ENCODE data around the gene LDLRAD3. TPM values are rescaled to one million over a fixed set of nuclear protein-coding genes. Genes with fewer than 3 reads are reported as not detected.

The LDLRAD3 gene
- total RNA-seq, 1 experiment from 2014 or later = 3.3 TPM

DNA sequence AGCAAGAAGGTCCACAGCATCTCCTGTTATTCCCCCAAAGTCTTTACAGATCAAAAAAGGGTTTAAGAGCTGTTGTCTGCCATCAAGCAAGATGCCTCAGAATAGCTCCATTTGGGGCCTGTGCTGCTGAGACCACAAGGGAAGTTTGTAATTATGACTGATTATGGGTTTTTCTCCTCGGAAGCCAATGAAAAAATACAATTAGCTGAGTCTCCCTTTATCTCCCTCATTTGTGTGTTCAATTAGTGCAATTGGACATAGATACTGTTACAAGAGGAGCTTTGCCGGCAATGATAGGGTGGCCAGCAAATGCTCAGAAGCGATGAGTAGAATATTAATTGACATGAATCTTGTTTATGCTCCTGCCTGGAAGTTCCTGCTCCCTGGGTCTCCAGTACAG lies 261.7 kb downstream of the LDLRAD3 start:
- DNase-seq (ENCODE audit: low spot score) = no peak

DNA sequence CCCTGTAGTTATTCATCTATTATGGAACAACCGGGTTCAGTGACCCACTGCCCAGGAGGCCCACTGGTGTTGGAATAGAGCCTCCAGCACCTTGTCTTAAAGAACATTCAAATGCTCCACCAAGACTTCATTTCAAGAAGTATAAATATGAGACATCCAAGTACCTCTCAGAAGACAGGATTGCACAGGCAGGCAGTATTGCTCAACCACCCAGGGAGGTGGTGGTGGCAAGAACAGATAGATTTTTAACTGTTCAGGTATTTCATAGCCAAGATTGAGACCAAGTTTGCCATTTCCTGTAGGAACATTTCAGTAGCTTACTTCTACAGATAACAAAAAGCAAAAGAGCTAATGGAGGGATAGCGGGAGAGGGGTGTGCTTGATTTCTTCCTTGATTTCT lies 266.7 kb downstream of the LDLRAD3 start:
- DNase-seq (ENCODE audit: low spot score) = no peak

DNA sequence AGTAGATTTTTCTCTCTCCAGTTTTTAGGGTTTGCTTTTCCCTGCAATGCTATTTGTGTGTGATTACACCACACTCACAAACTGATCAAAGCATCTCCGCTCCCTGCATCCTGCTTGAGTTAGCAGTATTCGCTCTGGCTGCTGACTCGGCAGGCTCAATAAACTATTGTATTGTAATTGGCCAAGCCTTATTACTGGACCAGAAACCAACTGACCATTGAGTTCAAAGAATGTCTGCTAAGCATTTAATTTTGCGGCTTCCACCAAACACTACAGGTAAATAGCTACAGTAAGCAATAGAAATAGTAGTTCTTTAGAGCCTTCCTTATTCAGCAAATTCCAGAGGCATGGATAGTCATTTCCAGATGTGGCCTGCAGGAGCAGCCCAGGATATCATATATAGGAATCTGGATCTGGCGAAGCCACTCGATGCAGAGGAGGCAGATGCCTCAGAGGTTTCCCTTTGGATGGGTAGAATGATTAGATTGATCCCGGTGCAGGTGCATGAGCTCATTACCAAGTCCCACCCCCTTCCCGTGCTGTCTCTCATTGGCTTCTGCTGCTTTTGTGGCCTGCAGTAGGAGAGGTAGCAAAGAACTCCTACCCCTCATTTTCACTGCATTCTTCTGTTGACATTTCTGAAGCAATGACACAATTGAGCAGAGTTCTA lies 268.0 kb downstream of the LDLRAD3 start:
- DNase-seq (ENCODE audit: low spot score) = no peak

DNA sequence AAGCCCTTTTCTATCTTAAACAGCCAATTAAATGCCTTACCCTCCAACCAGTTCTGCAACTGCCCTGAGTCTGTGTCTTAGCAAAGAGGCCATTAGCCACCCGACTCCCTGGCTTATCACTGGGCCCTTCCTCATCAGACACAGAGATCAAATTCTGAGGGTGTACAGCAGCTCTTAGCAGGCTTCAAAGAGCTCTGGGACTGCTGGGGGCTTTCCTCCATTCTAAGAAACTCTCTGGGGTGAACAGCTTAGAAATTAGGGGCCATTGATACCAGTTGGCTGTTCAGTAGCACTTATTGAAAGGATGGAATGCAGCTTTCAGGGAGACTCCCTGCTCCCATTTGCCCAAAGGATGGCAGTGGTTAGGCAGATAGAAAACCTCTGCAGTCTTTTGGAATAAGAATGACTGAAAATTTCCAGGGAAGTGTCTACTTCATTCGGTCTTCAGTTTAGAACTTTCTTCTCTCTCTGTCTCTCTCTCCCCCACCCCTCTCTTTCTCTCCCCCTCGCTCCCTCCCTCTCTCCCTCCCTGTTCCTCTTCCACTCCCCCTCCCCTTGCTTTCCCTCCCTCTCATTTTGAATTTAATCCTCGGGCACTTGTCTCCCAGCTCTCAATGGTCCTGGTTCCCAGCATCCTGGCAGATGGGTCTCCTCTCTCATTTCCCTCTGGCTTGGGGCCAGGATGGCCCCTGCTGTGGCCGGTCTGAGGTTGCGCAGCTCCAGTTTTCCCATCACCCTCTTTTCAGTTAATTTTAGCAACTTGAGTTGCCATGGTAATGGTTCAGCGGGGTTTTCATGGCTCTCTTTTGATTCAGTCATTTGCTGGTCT lies 268.9 kb downstream of the LDLRAD3 start:
- DNase-seq (ENCODE audit: low spot score) = no peak

DNA sequence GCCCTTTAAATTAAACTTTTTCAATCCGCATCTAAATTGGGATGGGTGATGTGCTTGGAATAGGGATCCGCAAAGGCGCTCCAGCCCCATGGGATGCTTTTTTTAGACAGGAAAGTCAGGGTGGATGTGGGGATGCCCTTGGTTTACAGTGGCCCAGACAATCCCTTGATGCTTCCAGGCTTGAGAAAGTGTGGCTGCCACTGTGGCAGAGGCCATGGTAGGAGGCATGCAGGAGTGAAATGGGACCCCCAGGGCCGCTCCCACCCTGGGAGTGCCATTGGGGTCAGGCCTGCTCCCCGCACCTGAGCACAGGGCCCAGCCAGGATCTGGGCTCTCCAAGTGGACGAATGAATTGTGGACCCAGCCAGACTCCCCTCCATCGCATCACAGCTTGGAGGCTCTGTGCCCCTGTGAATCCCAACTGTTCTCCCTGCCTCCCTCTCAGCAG lies 269.6 kb downstream of the LDLRAD3 start:
- DNase-seq (ENCODE audit: low spot score) = no peak

DNA sequence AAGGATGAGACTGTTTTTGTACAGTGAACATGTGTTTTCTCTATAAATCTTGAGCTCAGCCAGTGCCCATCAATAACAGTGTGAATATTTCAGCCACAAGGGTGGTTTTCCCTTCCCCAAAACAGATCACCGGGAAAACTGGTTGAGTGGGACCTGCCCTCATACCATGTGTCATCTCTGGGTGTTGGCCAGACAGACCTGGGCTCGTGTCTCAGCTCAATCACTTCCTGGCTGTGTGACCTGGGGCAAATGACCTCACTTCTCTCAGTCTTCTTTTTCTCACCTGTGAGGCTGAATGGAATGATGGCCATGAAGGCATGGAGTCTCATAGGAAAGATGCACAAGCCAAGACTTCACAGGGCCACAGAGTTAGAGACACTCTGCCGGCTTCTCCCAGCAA lies 270.6 kb downstream of the LDLRAD3 start:
- DNase-seq (ENCODE audit: low spot score) = no peak

DNA sequence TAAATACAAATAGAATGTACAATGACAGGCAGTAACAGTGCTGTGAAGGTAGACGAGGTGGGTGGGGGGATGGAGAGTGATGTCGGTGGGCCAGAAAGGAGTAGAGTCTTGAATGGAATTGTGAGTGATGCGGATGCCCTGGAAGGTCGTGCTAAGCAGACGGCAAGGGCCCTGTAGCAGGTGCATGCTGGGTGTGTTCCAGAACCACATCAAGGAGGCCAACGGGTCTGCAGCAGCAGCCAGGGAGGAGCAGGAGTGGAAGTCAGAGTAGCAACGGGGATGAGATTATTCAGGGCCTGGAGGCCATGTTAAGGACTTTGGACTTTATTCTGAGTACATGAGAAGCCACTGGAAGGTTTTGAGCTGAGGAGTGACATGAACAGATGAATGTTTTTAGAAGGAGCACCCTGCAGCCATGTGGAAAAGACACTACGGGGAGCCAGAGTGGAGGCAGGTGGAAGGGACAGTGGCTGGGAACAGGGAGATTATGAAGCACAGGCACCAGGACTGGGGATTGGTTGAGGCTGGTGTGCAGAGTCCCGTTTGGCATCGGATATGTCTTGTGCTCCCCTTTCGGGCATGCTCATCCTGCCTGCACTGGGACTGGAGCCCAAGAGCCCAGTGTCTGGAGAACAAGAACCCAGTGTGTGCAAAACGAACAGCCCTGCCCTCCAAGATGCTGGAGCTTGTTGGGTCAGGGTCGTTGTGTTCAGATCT lies 271.3 kb downstream of the LDLRAD3 start:
- DNase-seq (ENCODE audit: low spot score) = no peak

DNA sequence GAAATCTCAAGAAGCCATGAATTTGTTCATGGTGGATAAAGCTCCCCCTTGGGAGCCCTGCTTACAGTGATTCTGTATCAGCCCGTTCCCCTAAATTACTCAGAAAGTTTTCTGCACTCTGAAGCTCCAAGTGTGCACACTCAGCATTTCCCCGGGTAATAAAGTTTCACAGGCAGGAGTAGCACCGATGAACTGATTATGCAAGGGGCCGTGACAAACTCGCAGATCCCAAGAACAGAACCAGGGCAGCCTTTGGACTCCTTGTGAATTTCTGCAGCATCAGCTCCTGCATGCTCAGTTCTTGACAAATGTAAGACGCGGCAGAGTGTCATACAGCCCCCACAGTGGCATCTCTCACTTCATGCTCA lies 271.8 kb downstream of the LDLRAD3 start:
- DNase-seq (ENCODE audit: low spot score) = no peak

DNA sequence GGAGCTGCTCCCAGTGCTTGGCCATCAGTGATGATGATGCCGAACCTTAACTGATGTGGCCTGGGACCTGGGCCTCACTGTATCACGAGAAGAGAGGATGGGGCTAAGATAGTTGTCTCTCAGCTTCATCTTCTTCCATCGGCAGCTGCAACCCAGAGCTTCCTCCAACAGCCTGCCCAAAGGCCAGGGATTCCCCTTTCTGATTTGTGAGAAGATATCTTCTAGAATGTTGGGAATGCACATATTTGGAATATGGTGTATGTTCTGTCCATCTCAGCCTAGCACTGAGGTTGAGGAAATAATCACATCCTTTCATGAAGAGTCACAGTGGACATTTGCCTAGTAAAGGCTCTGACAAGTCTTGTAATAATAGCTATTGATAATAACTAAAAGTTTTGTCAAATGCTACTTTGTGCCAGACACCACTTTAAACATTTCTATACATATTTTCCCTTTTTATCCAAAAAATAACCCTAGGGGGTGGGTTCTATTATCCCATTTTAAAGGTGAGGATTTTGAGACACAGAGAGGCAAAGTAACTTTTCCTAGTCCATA lies 272.3 kb downstream of the LDLRAD3 start:
- DNase-seq (ENCODE audit: low spot score) = no peak

DNA sequence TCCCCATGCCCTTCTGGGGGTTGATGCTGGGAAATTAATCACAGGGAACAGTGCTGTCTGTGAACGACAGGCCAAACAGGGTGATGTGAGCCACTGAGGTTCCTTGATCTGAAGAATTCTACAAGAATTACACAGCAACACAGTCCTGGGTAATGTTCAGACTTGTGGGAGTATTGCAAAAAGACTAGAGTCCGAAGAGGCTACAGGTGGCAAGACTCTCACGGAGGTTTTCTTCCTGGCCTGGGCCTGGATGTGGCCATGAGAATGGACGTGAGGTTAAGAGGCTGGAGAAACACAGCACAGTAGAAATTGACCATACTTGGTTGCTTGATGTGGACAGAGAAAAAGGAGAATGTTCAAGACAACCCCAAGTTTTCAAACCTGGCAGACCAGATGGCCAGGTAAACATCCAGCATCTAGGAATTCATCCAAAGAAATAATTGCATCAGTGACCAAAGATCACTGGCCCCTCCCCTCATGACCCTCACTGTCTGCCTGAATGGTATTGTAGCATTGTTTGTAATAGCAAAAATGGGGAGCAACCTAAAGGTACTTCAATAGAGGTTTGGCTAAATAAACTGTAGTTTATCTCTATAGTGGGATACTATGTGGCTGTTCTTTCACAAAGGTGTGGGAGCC lies 274.5 kb downstream of the LDLRAD3 start:
- DNase-seq (ENCODE audit: low spot score) = no peak

DNA sequence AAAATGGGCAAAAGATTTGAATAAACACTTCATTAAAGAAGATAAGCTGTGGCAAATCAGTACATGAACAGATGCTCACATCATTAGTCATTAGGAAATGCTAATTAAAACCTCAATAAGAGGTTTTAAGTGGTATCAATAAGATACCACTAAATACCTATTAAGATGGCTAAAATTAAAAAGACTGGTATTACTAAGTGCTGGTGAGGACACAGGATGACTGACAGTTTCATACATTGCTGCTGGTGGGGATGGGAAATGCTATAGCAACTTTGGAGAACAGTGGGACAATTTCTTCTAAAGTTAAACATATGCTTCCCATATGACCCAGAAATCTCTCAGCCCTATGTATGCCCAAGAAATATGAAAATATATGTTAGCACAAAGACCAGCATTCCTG lies 276.1 kb downstream of the LDLRAD3 start:
- DNase-seq (ENCODE audit: low spot score) = no peak

DNA sequence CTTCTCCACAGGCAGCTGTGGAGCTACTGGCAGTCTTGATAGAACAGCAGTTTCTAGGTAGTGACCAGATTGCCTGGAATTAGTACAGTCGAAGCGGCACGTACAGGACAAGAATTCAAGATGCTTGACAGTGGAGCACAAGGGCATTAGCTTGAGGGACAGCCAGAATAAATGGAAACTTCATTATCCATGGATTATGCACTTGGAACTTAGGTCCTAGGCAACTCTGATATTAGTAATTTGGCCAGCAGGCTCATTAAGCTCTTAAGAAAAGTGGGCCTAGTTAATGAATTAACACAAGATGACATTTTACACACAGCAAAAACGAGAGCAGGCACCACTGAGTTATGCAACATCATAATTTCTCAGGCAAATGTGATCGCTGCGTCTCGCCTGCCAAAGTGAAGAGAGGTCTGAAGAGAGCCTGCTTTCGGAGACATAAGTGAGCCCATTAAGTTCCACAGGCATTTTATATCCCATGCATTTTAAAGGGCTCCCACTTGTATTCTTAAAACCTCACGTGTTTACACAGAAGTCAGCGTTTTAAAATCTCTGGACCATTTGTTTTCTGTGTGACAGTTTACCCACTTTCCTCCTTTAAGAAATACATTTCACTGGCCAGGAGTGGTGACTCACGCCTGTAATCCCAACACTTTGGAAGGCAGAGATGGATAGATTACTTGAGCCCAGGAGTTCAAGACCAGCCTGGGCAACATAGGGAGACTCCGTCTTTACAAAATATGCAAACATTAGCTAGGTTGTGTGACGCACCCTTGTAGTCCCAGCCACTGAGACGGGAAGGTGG lies 279.2 kb downstream of the LDLRAD3 start:
- no peak for DNase-seq (ENCODE audit: low spot score)

DNA sequence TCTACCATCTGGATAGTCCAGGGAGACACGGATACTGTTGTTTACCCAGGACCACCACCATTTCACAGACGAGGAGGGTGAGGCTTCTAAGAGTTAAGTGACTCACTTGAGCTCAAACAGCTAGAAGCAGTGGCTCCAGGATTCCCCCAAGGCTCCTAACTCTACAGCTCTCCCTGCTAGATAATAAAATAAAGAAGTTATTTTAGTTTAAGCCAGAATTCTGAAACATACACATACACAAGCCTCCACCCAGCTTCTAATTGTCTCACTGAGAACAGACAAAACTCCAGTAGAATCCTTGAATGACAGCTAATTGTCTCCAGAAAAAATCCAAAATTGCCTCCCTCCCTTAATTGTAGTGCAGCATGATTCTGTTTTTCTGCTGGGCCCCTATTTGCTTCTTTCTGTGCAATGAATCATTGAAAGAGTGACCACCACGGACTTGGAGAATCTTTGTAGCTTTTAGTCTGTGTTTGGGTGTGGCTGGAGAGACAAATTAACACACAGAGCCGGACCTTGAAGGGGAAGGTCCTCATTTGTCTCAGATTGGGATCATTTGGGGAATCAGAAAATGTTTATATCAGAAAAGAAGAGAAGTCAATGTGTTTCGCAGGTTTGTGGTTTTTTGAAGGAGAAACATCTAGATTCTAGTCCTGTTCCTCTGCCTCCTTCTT lies 280.5 kb downstream of the LDLRAD3 start:
- DNase-seq (ENCODE audit: low spot score) = no peak

DNA sequence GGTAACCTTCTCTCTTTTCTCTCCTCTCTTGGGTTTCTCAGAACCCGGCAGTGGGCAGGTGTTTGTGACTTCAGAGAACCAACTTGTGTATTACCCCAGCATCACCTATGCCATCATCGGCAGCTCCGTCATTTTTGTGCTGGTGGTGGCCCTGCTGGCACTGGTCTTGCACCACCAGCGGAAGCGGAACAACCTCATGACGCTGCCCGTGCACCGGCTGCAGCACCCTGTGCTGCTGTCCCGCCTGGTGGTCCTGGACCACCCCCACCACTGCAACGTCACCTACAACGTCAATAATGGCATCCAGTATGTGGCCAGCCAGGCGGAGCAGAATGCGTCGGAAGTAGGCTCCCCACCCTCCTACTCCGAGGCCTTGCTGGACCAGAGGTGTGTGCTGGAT lies 283.2 kb downstream of the LDLRAD3 start:
- DNase-seq (ENCODE audit: low spot score) = no peak

DNA sequence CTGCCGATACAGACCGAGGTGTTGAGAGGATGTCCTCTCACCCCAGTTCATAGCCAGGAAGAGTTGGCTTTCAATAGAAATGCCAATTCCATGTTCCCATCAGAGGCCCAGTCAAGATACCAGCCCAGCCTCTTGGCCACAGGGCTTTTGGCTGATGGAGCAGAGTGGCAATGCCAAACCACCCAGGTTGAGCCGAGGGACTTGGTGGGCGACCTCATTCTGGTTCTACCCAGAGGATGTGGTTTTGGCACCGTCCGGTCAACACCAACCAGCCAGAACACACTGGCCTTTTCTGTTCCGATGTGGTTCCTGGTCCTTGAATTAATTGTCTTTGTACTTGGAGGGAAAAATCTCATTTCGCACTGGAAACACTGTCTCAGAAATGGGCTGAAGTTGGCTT lies 284.8 kb downstream of the LDLRAD3 start:
- DNase-seq (ENCODE audit: low spot score) = no peak

DNA sequence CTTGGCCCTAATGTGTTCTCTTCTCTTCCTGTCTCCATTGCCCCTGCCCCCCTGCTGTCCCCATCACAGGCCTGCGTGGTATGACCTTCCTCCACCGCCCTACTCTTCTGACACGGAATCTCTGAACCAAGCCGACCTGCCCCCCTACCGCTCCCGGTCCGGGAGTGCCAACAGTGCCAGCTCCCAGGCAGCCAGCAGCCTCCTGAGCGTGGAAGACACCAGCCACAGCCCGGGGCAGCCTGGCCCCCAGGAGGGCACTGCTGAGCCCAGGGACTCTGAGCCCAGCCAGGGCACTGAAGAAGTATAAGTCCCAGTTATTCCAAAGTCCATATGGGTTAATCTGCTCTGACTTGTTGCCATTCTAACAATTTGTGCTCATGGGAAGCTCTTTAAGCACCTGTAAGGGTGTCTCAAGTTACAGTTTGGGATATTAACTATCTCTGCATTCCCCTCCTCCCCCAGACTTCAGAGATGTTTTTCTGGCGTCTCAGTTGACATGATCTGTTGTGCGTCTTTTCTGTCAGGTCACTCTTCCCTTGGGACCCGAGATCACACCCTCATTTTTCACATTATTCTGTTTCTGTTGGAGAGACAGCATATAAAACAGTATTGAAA lies 285.3 kb downstream of the LDLRAD3 start:
- no peak for DNase-seq (ENCODE audit: low spot score)

DNA sequence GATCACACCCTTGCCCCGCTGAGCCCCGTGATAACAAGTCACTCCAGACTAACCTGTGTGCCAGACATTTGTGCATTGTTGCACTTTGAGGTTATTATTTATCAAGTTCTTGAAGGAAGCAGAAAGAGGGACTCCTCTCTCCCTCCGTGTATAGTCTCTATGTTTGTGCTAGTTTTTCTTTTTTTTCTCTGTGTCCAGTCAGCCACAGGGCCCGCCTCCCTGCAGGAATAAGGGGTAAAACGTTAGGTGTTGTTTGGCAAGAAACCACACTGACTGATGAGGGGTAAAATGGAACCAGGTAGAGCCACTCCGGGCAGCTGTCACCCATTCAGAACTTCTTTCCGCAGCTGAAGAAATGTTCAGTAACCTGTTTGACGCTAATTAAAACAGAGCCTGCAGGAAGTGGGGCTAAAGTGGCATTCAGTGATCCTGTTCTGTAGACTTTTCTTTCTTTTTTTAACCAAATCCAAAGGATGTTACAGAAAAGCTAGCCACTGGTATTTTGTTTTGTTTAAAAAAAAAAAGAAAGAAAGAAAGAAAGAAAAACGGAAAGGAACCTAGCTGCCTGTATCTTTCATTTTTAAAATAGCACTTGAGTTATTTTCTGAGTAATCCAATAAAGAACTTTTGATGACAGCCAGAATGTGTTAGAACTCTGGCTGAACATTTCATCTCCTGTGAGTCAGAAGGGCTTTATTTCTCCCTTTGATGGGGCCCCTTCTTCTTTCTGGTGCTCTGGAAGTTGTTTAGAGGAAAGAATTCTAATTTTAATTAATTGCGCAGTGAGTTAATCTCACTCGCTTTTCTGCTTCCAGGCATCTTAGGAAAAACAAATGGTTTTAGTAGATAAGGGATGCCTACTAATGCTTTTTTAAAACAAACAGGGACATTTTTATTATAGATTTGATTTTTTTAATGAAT lies 287.2 kb downstream of the LDLRAD3 start:
- DNase-seq (ENCODE audit: low spot score) = no peak

DNA sequence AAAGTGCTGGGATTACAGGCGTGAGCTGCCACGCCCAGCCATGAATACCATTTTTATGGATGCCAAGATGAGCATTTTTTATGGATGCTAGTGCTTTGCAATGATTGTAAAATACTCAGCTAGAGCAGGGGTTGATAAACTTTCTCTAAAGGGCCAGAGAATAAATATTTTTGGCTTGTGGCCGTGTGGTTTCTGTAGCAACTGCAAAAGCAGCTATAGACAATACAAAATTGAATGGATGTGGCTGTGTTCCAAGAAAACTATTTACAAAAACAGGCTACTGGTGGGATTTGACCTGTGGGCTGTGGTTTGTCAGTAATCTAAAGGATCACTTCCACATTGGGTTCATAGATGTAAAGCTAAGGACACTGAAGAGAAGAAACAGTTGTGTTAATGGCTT lies 289.3 kb downstream of the LDLRAD3 start:
- DNase-seq (ENCODE audit: low spot score) = no peak

DNA sequence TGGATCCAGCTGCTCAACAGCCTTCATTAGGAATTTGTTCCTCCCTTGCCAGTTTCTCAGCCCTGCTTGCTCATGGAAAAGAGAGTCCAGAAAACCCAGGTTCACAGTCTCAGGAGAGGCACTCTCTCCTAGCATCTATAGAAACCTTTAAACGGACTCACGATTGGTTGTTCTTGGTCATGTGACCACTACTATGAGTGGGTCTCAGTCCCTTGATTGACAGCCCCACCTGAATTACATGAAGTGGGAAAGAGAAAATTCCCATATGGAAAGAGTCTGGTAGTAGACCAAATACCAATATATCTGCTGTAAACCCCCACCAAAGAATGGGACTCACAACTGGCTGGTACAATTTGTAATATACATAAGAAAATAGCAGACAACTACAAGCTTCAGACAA lies 291.0 kb downstream of the LDLRAD3 start:
- no peak for DNase-seq (ENCODE audit: low spot score)
